Measurements from ENCODE around the gene ZNF862.

ZNF862 gene

GRCh38 chr7:149866139-149866778 is 28.1 kb downstream of the ZNF862 start:
- no peak for DNase-seq (ENCODE audit: low read depth in 1 of 2, low spot score in 1 of 2)

DNA sequence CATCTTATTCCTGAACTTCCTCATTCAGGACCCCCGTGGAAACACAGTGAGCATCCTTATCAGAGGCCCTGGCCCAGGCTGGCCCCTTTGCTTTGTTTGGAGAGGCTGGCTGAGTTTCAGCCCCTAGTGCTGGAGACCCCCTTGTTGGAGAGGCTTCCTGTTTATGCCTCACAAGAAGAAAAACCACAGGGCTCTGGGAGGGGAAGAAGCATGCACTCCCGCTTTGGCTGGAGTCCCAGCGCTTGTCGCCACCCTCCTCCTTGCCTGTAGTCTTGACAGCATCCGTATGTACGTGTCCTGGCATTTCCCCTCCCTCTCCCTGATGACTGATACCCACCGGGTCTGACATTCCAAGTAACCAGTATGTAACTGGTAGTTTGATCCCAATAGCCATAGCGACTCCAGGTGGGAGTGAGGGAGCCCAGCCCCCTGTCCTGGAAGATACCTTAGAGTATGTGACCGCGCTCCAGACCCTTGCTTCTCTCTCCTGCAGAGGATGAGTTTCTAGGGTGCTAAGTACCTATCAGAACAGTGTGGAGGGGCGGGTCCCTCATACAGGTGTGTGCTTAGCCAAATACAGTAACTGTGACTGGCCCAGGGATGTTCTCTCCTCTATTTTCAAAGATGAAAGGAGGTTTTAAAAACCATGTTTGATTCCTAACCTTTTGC is 28.7 kb downstream of the ZNF862 start:
- no peak for DNase-seq (ENCODE audit: low read depth in 1 of 2, low spot score in 1 of 2)

GRCh38 chr7:149867762-149868622 is 29.8 kb downstream of the ZNF862 start:
- DNase-seq (ENCODE audit: low read depth in 1 of 2, low spot score in 1 of 2) = no peak

GRCh38 chr7:149868623-149869290 is 30.6 kb downstream of the ZNF862 start:
- no peak for DNase-seq (ENCODE audit: low read depth in 1 of 2, low spot score in 1 of 2)

GRCh38 chr7:149869291-149869650 is 31.1 kb downstream of the ZNF862 start:
- no peak for DNase-seq (ENCODE audit: low read depth in 1 of 2, low spot score in 1 of 2)

DNA sequence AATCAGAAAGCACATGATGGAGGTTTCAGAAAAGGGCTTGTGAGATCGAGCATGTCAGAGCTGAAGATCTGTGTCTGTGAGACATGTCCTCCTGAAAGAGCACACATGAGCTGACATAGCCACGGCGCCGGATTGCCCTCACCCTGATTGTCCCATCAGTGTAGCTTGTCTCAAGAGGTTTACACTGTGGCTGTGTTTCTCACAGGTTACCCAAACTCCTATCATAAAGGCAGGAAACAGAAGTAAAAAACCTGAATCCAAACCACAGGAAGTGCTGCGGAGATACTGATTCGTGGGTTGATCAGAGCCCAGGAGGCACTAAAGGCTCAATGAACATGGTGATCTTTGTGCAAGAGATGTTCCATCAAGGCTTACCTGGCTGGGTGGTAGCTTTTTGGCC is 31.7 kb downstream of the ZNF862 start:
- no peak for DNase-seq (ENCODE audit: low read depth in 1 of 2, low spot score in 1 of 2)

DNA sequence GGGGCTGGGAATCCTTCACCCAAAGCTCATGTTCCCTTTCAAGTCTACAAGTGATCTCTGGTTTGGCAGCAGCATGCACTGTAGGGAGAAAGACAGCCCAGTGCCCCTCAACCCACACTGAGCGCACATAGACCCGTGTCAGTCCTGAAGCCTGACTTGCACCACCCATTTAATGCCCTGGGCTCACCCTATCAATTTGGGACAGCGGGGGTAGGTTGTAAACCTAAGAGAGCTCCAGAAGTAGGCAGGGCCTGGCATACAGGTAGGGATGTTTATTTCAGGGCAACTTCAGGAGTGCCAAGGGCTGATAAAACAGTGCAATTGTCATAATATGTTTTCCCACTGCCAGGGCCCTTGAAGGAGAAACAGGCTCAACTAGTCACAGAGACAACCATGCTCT is 32.1 kb downstream of the ZNF862 start:
- DNase-seq (ENCODE audit: low read depth in 1 of 2, low spot score in 1 of 2) = no peak

GRCh38 chr7:149870701-149871483 is 32.7 kb downstream of the ZNF862 start:
- no peak for DNase-seq (ENCODE audit: low read depth in 1 of 2, low spot score in 1 of 2)

GRCh38 chr7:149871576-149871975 is 33.4 kb downstream of the ZNF862 start:
- no peak for DNase-seq (ENCODE audit: low read depth in 1 of 2, low spot score in 1 of 2)

GRCh38 chr7:149872419-149873073 is 34.4 kb downstream of the ZNF862 start:
- DNase-seq (ENCODE audit: low read depth in 1 of 2, low spot score in 1 of 2) = no peak

GRCh38 chr7:149873074-149873969 is 35.1 kb downstream of the ZNF862 start, which contains the start of gene ATP6V0E2:
TSS of gene ATP6V0E2 (plus strand) at chr7:149873969. CDS start at chr7:149874066, 97 bp downstream.
- DNase-seq (ENCODE audit: low read depth in 1 of 2, low spot score in 1 of 2) = peak; percentile 77 to 90

DNA sequence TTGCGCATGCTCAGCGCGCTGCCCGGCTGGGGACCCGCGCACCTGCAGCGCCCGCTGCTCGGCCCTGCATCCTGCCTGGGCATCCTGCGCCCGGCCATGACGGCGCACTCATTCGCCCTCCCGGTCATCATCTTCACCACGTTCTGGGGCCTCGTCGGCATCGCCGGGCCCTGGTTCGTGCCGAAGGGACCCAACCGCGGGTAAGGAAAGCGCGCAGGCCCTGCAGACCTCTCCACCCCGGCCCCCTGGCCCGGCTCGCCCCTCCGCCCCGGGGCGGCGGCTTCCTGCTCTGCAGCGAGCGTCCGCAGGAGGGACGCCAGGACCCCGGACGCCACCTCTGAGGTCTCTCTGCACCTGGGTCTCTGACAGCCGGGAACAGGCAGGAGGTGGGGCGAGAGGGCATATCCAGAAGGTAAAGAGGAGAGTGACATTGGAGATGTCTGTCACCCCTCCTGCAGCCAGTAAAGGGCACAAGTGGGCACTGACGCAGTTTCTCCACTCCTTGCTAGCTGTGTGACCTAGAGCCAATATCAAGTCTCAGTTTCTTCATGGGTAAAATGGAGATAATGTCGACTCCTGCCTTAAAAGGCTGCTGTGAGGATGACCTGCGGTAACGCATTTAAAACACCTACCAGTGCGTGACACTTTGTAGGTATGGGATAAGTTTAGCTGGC is 35.9 kb downstream of the ZNF862 start:
- no peak for DNase-seq (ENCODE audit: low read depth in 1 of 2, low spot score in 1 of 2)

DNA sequence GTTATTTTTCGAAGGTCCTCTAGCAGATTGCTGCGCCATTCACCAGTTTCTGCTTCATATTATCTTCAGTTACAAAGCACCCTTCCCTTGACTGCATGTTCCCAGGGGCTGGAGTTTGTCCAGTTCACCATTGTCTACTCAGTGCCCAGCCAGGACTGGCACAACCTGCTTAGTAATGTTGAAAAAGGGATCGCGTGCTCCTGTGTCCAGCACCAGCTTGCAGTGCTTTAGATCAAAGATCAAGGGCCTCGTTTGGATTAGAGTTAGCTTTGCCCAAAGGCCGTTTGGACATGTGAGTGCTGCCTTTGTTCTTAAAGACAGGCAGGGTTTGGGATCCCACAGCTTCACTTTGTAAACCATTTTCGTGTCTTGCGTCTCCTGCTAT is 36.5 kb downstream of the ZNF862 start:
- no peak for DNase-seq (ENCODE audit: low read depth in 1 of 2, low spot score in 1 of 2)

DNA sequence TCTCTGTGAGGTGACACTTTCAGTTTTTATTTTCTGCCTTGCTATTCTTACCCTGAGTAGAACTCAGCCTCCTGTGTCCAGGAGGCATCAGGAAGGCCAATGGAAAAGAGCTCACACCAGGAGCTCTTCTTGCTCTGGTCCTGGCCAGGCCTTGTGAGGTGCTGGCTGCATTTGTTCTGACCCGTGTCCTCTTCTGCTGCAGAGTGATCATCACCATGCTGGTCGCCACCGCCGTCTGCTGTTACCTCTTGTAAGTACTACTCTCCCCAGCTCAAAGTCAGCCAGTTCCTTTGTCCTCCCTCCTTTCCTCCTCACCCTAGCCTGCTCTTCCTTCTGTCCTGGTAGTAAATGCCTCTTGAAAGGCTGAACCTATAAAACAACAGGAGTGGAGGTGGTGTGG is 37.2 kb downstream of the ZNF862 start:
- no peak for DNase-seq (ENCODE audit: low read depth in 1 of 2, low spot score in 1 of 2)

- DNase-seq (ENCODE audit: low read depth in 1 of 2, low spot score in 1 of 2) = no peak
These were observed 39.8 kb downstream of the ZNF862 start for GRCh38 chr7:149877890-149878522.

GRCh38 chr7:149878523-149878921 is 40.3 kb downstream of the ZNF862 start:
- no peak for DNase-seq (ENCODE audit: low read depth in 1 of 2, low spot score in 1 of 2)

DNA sequence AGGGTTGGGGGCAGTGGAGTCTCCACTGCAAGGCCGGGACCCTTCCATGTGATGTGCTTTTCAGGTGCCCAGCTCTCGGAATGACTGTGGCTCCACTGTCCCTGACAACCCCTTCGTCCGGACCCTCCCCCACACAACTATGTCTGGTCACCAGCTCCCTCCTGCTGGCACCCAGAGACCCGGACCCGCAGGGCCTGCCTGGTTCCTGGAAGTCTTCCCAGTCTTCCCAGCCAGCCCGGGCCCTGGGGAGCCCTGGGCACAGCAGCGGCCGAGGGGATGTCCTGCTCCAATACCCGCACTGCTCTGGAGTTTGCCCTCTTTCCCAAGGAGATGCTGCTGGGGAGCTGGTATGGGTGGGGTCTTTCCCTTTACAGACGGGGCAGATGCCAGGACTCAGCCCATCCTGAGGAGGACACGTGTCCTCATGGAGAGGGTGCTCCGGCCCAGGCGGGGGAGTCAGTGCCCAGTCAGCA is 41.1 kb downstream of the ZNF862 start:
- no peak for DNase-seq (ENCODE audit: low read depth in 1 of 2, low spot score in 1 of 2)
